Neural cell (in vitro differentiated cells): ENCODE data around the gene TCEAL4.

Experiments
- SMC3 ChIP-seq: fragments of 450-650 bp; conservative IDR thresholded peaks from 2 replicates; pipeline ENCODE4 v1.6.1; 2014; ENCODE audit warnings: antibody characterized with exemption, mild to moderate bottlenecking, moderate library complexity; ENCODE audit not compliant: poor library complexity
- TF ChIP-seq, protein P1 (sequence below): fragments of 450-650 bp; IDR thresholded peaks from 2 replicates; pipeline ENCODE4 v1.5.1; 2014; ENCODE audit warnings: antibody characterized with exemption, mild to moderate bottlenecking, moderate library complexity; ENCODE audit not compliant: poor library complexity, severe bottlenecking

DNA sequence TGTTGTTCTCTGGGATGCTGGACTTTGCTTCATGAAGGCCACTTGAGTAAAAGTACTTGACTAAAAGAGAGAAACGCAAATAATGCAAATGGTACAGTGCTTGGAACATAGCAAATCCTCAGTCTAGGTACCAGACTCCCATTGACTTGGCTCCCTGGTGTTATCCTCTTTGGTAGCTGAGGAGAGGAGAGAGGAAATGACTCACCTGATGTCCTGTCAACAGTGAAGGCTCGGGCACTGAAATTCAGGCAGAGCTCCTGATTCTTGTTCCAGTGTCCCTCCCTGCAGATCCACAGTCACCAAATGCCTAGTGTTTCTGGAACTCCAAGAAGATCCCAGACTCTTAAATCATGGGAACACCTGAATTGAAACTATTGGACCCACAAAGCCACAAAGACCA is 22.5 kb upstream of the TCEAL4 start:
- TF ChIP-seq, protein P1, sequence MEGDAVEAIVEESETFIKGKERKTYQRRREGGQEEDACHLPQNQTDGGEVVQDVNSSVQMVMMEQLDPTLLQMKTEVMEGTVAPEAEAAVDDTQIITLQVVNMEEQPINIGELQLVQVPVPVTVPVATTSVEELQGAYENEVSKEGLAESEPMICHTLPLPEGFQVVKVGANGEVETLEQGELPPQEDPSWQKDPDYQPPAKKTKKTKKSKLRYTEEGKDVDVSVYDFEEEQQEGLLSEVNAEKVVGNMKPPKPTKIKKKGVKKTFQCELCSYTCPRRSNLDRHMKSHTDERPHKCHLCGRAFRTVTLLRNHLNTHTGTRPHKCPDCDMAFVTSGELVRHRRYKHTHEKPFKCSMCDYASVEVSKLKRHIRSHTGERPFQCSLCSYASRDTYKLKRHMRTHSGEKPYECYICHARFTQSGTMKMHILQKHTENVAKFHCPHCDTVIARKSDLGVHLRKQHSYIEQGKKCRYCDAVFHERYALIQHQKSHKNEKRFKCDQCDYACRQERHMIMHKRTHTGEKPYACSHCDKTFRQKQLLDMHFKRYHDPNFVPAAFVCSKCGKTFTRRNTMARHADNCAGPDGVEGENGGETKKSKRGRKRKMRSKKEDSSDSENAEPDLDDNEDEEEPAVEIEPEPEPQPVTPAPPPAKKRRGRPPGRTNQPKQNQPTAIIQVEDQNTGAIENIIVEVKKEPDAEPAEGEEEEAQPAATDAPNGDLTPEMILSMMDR = no peak
- TF ChIP-seq SMC3 = no peak
